Subcutaneous adipose tissue (tissue), 4 donors: ENCODE measurements around the gene KRT72. TPM values are rescaled to one million over a fixed set of nuclear protein-coding genes. Genes with fewer than 3 reads are reported as not detected.

Source experiments
- CTCF ChIP-seq: fragments of 450-650 bp; IDR thresholded peaks from one replicate; pipeline ENCODE4 v1.5.1; 2016; ENCODE audit warnings: low read depth, mild to moderate bottlenecking, control low read depth, antibody characterized with exemption, moderate library complexity
- total RNA-seq, 4 donors: library from RNA; depleted of rRNA; stranded (reverse); fragments of >200 nt; gene quantifications; one replicate each; pipeline ENCODE4 v1.1.0, GENCODE V29; 2016

The KRT72 gene
- total RNA-seq, 4 donors from 2014 or later = not detected

- TF ChIP-seq CTCF = no peak
Observed at GRCh38 chr12:52578469-52578868, 22.8 kb downstream of the KRT72 start.

- TF ChIP-seq CTCF = no peak
Observed at GRCh38 chr12:52577316-52577715, 23.9 kb downstream of the KRT72 start.

- no peak for TF ChIP-seq CTCF
Observed at GRCh38 chr12:52575948-52576347, 25.3 kb downstream of the KRT72 start.

- no peak for TF ChIP-seq CTCF
Observed at GRCh38 chr12:52575256-52575655, 26.0 kb downstream of the KRT72 start.

- no peak for TF ChIP-seq CTCF
Observed at GRCh38 chr12:52573743-52574142, 27.5 kb downstream of the KRT72 start, which contains the start of gene KRT74. KRT74 (minus strand) TSS chr12:52573843; CDS start chr12:52573777, 66 bp downstream.

GRCh38 chr12:52573306-52573705 lies 28.0 kb downstream of the KRT72 start:
- no peak for TF ChIP-seq CTCF

- no peak for TF ChIP-seq CTCF
Observed at GRCh38 chr12:52570511-52570910, 30.8 kb downstream of the KRT72 start.
